Liver (tissue), 9 donors: ENCODE data around the gene YTHDF1. TPM values are rescaled to one million over a fixed set of nuclear protein-coding genes. Genes with fewer than 3 reads are reported as not detected.

Experiments
- DNase-seq: peaks from one replicate; pipeline ENCODE4 v3.0.0-alpha.2; 2017; ENCODE audit warnings: low spot score
- H3K27ac ChIP-seq, 2 donors: one replicate each; pipeline ENCODE4 v1.7.0; 2013; ENCODE audit warnings: inconsistent platforms in 2 of 2, low read length in 2 of 2, control low read depth in 1 of 2, low read depth in 1 of 2, mild to moderate bottlenecking in 1 of 2
- H3K27me3 ChIP-seq, 4 donors: one replicate each; pipeline versions ENCODE4 v1.6.1 to v1.7.0; 2013; ENCODE audit warnings: low read length in 3 of 4, inconsistent platforms in 1 of 4, mild to moderate bottlenecking in 1 of 4, moderate library complexity in 1 of 4; ENCODE audit not compliant: control insufficient read depth in 4 of 4, insufficient read depth in 4 of 4
- H3K36me3 ChIP-seq, 4 donors: one replicate each; pipeline versions ENCODE4 v1.6.1 to v1.7.0; 2013; ENCODE audit warnings: low read length in 3 of 4, mild to moderate bottlenecking in 3 of 4, low read depth in 1 of 4, moderate library complexity in 1 of 4; ENCODE audit not compliant: control insufficient read depth in 4 of 4, insufficient read depth in 3 of 4
- H3K4me1 ChIP-seq, 4 donors: one replicate each; pipeline versions ENCODE4 v1.6.1 to v1.7.0; 2013; ENCODE audit warnings: low read length in 3 of 4, mild to moderate bottlenecking in 3 of 4, moderate library complexity in 1 of 4; ENCODE audit not compliant: control insufficient read depth in 4 of 4, insufficient read depth in 4 of 4
- H3K4me3 ChIP-seq, 3 donors: one replicate each; pipeline versions ENCODE4 v1.6.1 to v1.7.0; 2013; ENCODE audit warnings: low read length in 3 of 3, control low read depth in 1 of 3, low read depth in 1 of 3, mild to moderate bottlenecking in 1 of 3
- H3K9ac ChIP-seq, 2 donors: one replicate each; pipeline ENCODE4 v1.7.0; 2013; ENCODE audit warnings: low read length in 2 of 2, mild to moderate bottlenecking in 2 of 2, moderate library complexity in 2 of 2, control low read depth in 1 of 2, low read depth in 1 of 2
- H3K9me3 ChIP-seq, 4 donors: one replicate each; pipeline versions ENCODE4 v1.6.1 to v1.7.0; 2013; ENCODE audit warnings: low read length in 3 of 4; ENCODE audit not compliant: control insufficient read depth in 4 of 4
- EGR1 ChIP-seq, 2 donors: IDR thresholded peaks; 2 replicates each; pipeline ENCODE4 v1.6.1; 2016 to 2018; ENCODE audit warnings: antibody characterized with exemption in 2 of 2, low read depth in 2 of 2
- FOXA1 ChIP-seq: IDR thresholded peaks from 2 replicates; pipeline ENCODE4 v1.6.1; 2016; ENCODE audit warnings: antibody characterized with exemption
- FOXA2 ChIP-seq: IDR thresholded peaks from 2 replicates; pipeline ENCODE4 v1.6.1; 2016; ENCODE audit warnings: antibody characterized with exemption
- GABPA ChIP-seq, 2 donors: IDR thresholded peaks in 1 of 2; conservative IDR thresholded peaks in 1 of 2; 2 replicates each; pipeline ENCODE4 v1.6.1; 2016; ENCODE audit warnings: antibody characterized with exemption in 2 of 2, mild to moderate bottlenecking in 1 of 2, moderate library complexity in 1 of 2
- HNF4A ChIP-seq, 2 donors: conservative IDR thresholded peaks; 2 replicates each; pipeline ENCODE4 v1.6.1; 2016; ENCODE audit warnings: antibody characterized with exemption in 2 of 2, mild to moderate bottlenecking in 2 of 2
- HNF4G ChIP-seq: IDR thresholded peaks from 2 replicates; pipeline ENCODE4 v1.6.1; 2016; ENCODE audit warnings: antibody characterized with exemption
- JUND ChIP-seq, 2 donors: IDR thresholded peaks; 2 replicates each; pipeline ENCODE4 v1.6.1; 2016; ENCODE audit warnings: antibody characterized with exemption in 2 of 2
- NR2F2 ChIP-seq: IDR thresholded peaks from 2 replicates; pipeline ENCODE4 v1.6.1; 2016; ENCODE audit warnings: antibody characterized with exemption
- RAD21 ChIP-seq, 2 donors: IDR thresholded peaks; 2 replicates each; pipeline ENCODE4 v1.6.1; 2016; ENCODE audit warnings: antibody characterized with exemption in 2 of 2, mild to moderate bottlenecking in 2 of 2
- RXRA ChIP-seq, 2 donors: IDR thresholded peaks; 2 replicates each; pipeline ENCODE4 v1.6.1; 2017 to 2018; ENCODE audit warnings: antibody characterized with exemption in 2 of 2, mild to moderate bottlenecking in 1 of 2
- SP1 ChIP-seq: IDR thresholded peaks from 2 replicates; pipeline ENCODE4 v1.6.1; 2018; ENCODE audit warnings: antibody characterized with exemption, mild to moderate bottlenecking
- TAF1 ChIP-seq: conservative IDR thresholded peaks from 2 replicates; pipeline ENCODE4 v1.6.1; 2016; ENCODE audit warnings: antibody characterized with exemption, mild to moderate bottlenecking
- YY1 ChIP-seq: IDR thresholded peaks from 2 replicates; pipeline ENCODE4 v1.6.1; 2016; ENCODE audit warnings: antibody characterized with exemption, mild to moderate bottlenecking
- WGBS: extraction: QIAGEN DNeasy Blood & Tissue Kit; methylation state at CpG from one replicate; pipeline ENCODE4 v1.1.7; 2013; 5-methylcytosine and 5-hydroxymethylcytosine counted together
- polyA plus RNA-seq, 2 donors: library from polyadenylated mRNA; stranded (reverse) in 1 of 2; unstranded in 1 of 2; fragments of 200-250 nt in 1 of 2; fragments of >200 nt in 1 of 2; fragmentation: Nextera tagmentation in 1 of 2; extraction: Ambion mirVana in 1 of 2; gene quantifications; one replicate each; pipeline versions ENCODE4 v1.2.1 to v1.2.3, GENCODE V29; 2013 to 2015
- total RNA-seq, 2 donors: library from RNA; depleted of rRNA; stranded (reverse); fragments of >200 nt; gene quantifications; one replicate each; pipeline ENCODE4 v1.2.3, GENCODE V29; 2014
- TF ChIP-seq, protein P1 (sequence below): IDR thresholded peaks from 2 replicates; pipeline ENCODE4 v1.6.1; 2016; ENCODE audit warnings: antibody characterized with exemption
- TF ChIP-seq, protein P2 (sequence below): IDR thresholded peaks from 2 replicates; pipeline ENCODE4 v1.6.1; 2016; ENCODE audit warnings: antibody characterized with exemption
- TF ChIP-seq, protein P3 (sequence below): fragments of 150-350 bp; IDR thresholded peaks from 2 replicates; pipeline ENCODE4 v1.5.1; 2017; ENCODE audit warnings: improper control_type of control experiment, low read depth, low read length; ENCODE audit not compliant: missing input control
- TF ChIP-seq, protein P4 (sequence below): IDR thresholded peaks from 2 replicates; pipeline ENCODE4 v1.6.1; 2016; ENCODE audit warnings: antibody characterized with exemption, mild to moderate bottlenecking
- donor health status: healthy.
- donor health status: healthy.
- donor health status: healthy.
- donor health status: healthy.
- donor health status: healthy.

YTHDF1 gene
- total and polyA plus RNA-seq, 4 donors, result 6.8 to 19.5 (median 14.9) TPM

DNA sequence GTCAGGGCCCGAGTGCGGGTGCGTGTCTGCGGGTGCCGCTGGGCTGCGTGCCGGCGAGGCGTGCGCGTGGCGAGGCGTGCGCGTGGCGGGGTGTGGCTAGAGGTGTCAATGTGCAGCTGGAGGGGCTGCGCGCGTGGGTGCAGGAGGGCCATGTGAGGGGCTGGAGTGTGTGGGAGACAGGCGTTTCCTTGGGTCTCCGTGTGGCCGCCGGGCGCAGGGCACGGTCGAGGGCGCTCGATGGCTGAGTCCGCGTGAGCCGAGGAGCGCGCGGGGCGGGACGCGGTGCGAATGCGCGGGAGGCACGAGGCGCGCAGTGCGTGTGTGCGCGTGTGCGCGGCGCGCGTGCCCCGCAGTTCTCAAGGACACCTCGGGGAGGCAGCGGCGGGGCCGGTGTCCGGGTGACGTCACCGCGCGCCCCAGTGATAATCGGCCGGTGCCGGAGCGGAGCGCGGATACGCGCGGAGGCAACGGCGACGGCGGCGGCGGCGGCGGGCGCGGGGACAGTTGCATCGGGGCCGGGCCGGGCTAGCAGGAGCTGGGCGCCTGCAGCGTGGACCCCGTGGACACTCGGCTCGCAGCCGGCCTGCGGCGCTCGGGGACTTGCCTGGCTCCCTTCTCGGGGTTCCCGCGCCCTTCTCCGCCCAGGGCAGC, 38.7 kb downstream of the YTHDF1 start:
- Histone ChIP-seq H3K9ac (no peak overlapping the region), H3K27ac (no peak overlapping the region), H3K4me3 (no peak overlapping the region), H3K9me3 (no peaks in the 10 kb centered on the region), H3K27me3 (peaks cover 9 to 44% (median 14%) of the 10 kb centered on the region in 4 donors), H3K36me3 (no peaks in the 10 kb centered on the region), H3K4me1 (peaks cover 0 to 25% (median 4%) of the 10 kb centered on the region in 4 donors)
- WGBS, result 4% methylated on average over 96 of the region's 96 CpGs
- no peak for DNase-seq
- TF ChIP-seq, protein P1, sequence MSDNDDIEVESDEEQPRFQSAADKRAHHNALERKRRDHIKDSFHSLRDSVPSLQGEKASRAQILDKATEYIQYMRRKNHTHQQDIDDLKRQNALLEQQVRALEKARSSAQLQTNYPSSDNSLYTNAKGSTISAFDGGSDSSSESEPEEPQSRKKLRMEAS, result no peak
- TF ChIP-seq HNF4A (conservative IDR thresholded peaks at IDR 0.05), result no peak
- no peak for TF ChIP-seq JUND (IDR thresholded peaks at IDR 0.05)
- TF ChIP-seq RXRA (IDR thresholded peaks at IDR 0.05), result no peak
- TF ChIP-seq RAD21 (IDR thresholded peaks at IDR 0.05), result no peak
- TF ChIP-seq FOXA1, result no peak
- no peak for TF ChIP-seq NR2F2
- TF ChIP-seq, protein P2, sequence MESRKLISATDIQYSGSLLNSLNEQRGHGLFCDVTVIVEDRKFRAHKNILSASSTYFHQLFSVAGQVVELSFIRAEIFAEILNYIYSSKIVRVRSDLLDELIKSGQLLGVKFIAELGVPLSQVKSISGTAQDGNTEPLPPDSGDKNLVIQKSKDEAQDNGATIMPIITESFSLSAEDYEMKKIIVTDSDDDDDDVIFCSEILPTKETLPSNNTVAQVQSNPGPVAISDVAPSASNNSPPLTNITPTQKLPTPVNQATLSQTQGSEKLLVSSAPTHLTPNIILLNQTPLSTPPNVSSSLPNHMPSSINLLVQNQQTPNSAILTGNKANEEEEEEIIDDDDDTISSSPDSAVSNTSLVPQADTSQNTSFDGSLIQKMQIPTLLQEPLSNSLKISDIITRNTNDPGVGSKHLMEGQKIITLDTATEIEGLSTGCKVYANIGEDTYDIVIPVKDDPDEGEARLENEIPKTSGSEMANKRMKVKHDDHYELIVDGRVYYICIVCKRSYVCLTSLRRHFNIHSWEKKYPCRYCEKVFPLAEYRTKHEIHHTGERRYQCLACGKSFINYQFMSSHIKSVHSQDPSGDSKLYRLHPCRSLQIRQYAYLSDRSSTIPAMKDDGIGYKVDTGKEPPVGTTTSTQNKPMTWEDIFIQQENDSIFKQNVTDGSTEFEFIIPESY, result no peak
- TF ChIP-seq HNF4G, result no peak

DNA sequence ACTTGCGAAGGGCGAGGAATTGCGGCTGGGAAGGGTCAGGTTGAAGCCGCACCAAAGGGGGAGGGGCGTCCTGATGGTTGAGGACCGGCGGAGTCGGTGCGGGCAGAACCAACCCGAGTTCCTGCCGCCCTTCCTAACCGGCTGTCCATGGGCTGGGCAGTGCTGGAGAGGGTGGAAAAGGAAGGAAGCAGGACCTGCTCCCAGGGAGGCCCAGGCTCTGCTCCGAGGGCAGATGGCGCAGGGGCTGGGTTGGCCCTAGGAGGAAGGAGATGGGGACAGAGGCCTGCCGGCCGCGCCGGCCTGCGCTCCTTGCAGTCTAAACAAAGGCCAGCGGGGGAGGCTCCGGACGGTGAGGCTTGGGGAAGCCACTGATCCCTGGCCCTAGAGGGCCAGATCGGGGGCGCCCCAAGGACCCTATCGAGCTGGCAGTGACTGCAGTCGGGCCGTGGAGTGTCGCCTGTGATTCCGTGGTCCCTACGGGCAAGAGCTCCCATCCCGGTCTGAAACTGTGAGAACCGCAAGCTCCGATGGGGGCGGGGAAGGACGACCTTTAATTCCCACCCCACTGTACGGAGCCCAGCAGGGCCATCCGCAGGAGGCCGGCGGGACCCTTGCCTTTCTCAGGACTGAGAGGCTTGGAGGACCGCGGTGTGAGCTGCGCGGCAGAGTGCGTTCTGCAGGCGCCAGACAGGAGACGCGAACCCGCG, 39.4 kb downstream of the YTHDF1 start:
- H3K9ac ChIP-seq, result no peak overlapping the region
- H3K4me1 ChIP-seq, result peaks cover 0 to 25% (median 4%) of the 10 kb centered on the region in 4 donors
- 8% methylated on average over 49 of the region's 49 CpGs for WGBS
- H3K27ac ChIP-seq, result no peak overlapping the region
- peaks cover 9 to 44% (median 14%) of the 10 kb centered on the region in 4 donors for H3K27me3 ChIP-seq
- no peaks in the 10 kb centered on the region for H3K36me3 ChIP-seq
- no peaks in the 10 kb centered on the region for H3K9me3 ChIP-seq
- TF ChIP-seq HNF4A (conservative IDR thresholded peaks at IDR 0.05) (no peak), TAF1 (no peak), NR2F2 (no peak), SP1 (no peak), EGR1 (IDR thresholded peaks at IDR 0.05; ENCODE audit: low read depth in 2 of 2) (no peak), HNF4G (no peak), JUND (IDR thresholded peaks at IDR 0.05) (no peak), FOXA2 (no peak), FOXA1 (no peak), RAD21 (IDR thresholded peaks at IDR 0.05) (no peak), GABPA (IDR thresholded peaks at IDR 0.05 in 1 of 2, conservative IDR thresholded peaks at IDR 0.05 in 1 of 2) (no peak), RXRA (IDR thresholded peaks at IDR 0.05) (no peak), YY1 (no peak)
- TF ChIP-seq, protein P3, sequence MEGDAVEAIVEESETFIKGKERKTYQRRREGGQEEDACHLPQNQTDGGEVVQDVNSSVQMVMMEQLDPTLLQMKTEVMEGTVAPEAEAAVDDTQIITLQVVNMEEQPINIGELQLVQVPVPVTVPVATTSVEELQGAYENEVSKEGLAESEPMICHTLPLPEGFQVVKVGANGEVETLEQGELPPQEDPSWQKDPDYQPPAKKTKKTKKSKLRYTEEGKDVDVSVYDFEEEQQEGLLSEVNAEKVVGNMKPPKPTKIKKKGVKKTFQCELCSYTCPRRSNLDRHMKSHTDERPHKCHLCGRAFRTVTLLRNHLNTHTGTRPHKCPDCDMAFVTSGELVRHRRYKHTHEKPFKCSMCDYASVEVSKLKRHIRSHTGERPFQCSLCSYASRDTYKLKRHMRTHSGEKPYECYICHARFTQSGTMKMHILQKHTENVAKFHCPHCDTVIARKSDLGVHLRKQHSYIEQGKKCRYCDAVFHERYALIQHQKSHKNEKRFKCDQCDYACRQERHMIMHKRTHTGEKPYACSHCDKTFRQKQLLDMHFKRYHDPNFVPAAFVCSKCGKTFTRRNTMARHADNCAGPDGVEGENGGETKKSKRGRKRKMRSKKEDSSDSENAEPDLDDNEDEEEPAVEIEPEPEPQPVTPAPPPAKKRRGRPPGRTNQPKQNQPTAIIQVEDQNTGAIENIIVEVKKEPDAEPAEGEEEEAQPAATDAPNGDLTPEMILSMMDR, result no peak
- TF ChIP-seq, protein P4, sequence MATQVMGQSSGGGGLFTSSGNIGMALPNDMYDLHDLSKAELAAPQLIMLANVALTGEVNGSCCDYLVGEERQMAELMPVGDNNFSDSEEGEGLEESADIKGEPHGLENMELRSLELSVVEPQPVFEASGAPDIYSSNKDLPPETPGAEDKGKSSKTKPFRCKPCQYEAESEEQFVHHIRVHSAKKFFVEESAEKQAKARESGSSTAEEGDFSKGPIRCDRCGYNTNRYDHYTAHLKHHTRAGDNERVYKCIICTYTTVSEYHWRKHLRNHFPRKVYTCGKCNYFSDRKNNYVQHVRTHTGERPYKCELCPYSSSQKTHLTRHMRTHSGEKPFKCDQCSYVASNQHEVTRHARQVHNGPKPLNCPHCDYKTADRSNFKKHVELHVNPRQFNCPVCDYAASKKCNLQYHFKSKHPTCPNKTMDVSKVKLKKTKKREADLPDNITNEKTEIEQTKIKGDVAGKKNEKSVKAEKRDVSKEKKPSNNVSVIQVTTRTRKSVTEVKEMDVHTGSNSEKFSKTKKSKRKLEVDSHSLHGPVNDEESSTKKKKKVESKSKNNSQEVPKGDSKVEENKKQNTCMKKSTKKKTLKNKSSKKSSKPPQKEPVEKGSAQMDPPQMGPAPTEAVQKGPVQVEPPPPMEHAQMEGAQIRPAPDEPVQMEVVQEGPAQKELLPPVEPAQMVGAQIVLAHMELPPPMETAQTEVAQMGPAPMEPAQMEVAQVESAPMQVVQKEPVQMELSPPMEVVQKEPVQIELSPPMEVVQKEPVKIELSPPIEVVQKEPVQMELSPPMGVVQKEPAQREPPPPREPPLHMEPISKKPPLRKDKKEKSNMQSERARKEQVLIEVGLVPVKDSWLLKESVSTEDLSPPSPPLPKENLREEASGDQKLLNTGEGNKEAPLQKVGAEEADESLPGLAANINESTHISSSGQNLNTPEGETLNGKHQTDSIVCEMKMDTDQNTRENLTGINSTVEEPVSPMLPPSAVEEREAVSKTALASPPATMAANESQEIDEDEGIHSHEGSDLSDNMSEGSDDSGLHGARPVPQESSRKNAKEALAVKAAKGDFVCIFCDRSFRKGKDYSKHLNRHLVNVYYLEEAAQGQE, result no peak
- TF ChIP-seq, protein P2, result no peak
- H3K4me3 ChIP-seq, result no peak overlapping the region
- DNase-seq, result no peak
